GM21576 (cell line): ENCODE results near the gene UBAC1.
"Not testable (repeated sequence)": the region's sequence is repeated elsewhere in the genome, so short reads cannot be mapped to it uniquely, and the experiment has no call there.

Source experiments
- ATAC-seq: cut with Tn5 transposase; IDR thresholded peaks from one replicate; pipeline ENCODE4 v1.9.1; 2021; ENCODE audit warnings: mild to moderate bottlenecking, moderate library complexity; ENCODE audit not compliant: unreplicated experiment

Gene UBAC1

GRCh38 chr9:135902655-135903357, 58.4 kb downstream of the UBAC1 start:
- no peak for ATAC-seq

- ATAC-seq: no peak
Observed at GRCh38 chr9:135901826-135902225, 59.3 kb downstream of the UBAC1 start.

GRCh38 chr9:135901031-135901758, 60.0 kb downstream of the UBAC1 start:
- ATAC-seq: no peak

GRCh38 chr9:135898634-135899407, 62.4 kb downstream of the UBAC1 start:
- ATAC-seq: no peak

GRCh38 chr9:135896626-135897025, 64.5 kb downstream of the UBAC1 start:
- ATAC-seq: no peak

- ATAC-seq: no peak
Observed at GRCh38 chr9:135896205-135896604, 65.0 kb downstream of the UBAC1 start.

- no peak for ATAC-seq
Observed at GRCh38 chr9:135895202-135895848, 65.8 kb downstream of the UBAC1 start.

- no peak for ATAC-seq
Observed at GRCh38 chr9:135893104-135893503, 68.1 kb downstream of the UBAC1 start.

GRCh38 chr9:135892327-135892726, 68.8 kb downstream of the UBAC1 start:
- ATAC-seq: not testable (repeated sequence)

- no peak for ATAC-seq
Observed at GRCh38 chr9:135891027-135891631, 70.0 kb downstream of the UBAC1 start.

GRCh38 chr9:135890190-135891026, 70.8 kb downstream of the UBAC1 start:
- ATAC-seq: no peak

- ATAC-seq: no peak
Observed at GRCh38 chr9:135889564-135890189, 71.5 kb downstream of the UBAC1 start.

GRCh38 chr9:135888766-135889394, 72.3 kb downstream of the UBAC1 start:
- ATAC-seq: no peak

GRCh38 chr9:135888126-135888765, 72.9 kb downstream of the UBAC1 start:
- no peak for ATAC-seq

- ATAC-seq: peak; percentile 67
Observed at GRCh38 chr9:135887585-135888050, 73.6 kb downstream of the UBAC1 start.

- ATAC-seq: no peak
Observed at GRCh38 chr9:135887021-135887507, 74.1 kb downstream of the UBAC1 start.

- ATAC-seq: no peak
Observed at GRCh38 chr9:135886147-135886981, 74.8 kb downstream of the UBAC1 start.
